ENCODE data around the gene LSM10. TPM values are rescaled to one million over a fixed set of nuclear protein-coding genes. Genes with fewer than 3 reads are reported as not detected.

Gene LSM10
- total and polyA plus RNA-seq, 9 of the 15 experiments (the other 6 are each of a cell fraction or from before 2014, with no cell fraction given): 13.2 to 146 (median 68.9) TPM

GRCh38 chr1:36397378-36398230 lies at the start of gene LSM10 (continued):
- TF ChIP-seq FOXP1 (CRISPR knock-in tag; IDR thresholded peaks at IDR 0.05) (no peak), PHF21A (IDR thresholded peaks at IDR 0.05; ENCODE audit: borderline replicate concordance, low read depth) (no peak), MTA3 (IDR thresholded peaks at IDR 0.05; ENCODE audit: borderline replicate concordance) (peak; percentile 91; the same call in 1 of the 2 replicates), POLR2B (IDR thresholded peaks at IDR 0.05; ENCODE audit: low read depth, partially characterized antibody) (peak; percentile 96), CTCFL (IDR thresholded peaks at IDR 0.05; ENCODE audit: borderline replicate concordance, insufficient read depth, low read depth, low read length, poor library complexity, severe bottlenecking) (no peak), ZBTB8A (IDR thresholded peaks at IDR 0.05; ENCODE audit: partially characterized antibody) (no peak), ZNF277 (CRISPR knock-in tag; IDR thresholded peaks at IDR 0.05; ENCODE audit: borderline replicate concordance) (no peak), ZMIZ1 (IDR thresholded peaks at IDR 0.05; ENCODE audit: low read depth in 2 of 2, low read length in 2 of 2) (peak in 1 of 2 experiments; percentile 26; a peak in 1 of 4 replicates), ZFX (CRISPR knock-in tag; IDR thresholded peaks at IDR 0.05) (peak; percentile 98), SMC3 (conservative IDR thresholded peaks at IDR 0.05; ENCODE audit: insufficient read depth, low read depth, low read length) (no peak), PTTG1 (tag; IDR thresholded peaks at IDR 0.05; ENCODE audit: low read depth) (no peak), HDGF (IDR thresholded peaks at IDR 0.05) (no peak), HMG20B (CRISPR knock-in tag; IDR thresholded peaks at IDR 0.05) (no peak), VEZF1 (CRISPR knock-in tag; IDR thresholded peaks at IDR 0.05) (peak; percentile 38; the same call in 1 of the 2 replicates), RNF219 (CRISPR knock-in tag; IDR thresholded peaks at IDR 0.05) (no peak), ZNF583 (CRISPR knock-in tag; IDR thresholded peaks at IDR 0.05) (no peak)

Measured in K562 (cell line).